ENCODE measurements around the gene NSG2. TPM values are rescaled to one million over a fixed set of nuclear protein-coding genes. Genes with fewer than 3 reads are reported as not detected.
"Not testable (repeated sequence)": the region's sequence is repeated elsewhere in the genome, so short reads cannot be mapped to it uniquely, and the experiment has no call there.

The NSG2 gene
- total RNA-seq, 1 experiment from 2014 or later: 0.10 TPM

DNA sequence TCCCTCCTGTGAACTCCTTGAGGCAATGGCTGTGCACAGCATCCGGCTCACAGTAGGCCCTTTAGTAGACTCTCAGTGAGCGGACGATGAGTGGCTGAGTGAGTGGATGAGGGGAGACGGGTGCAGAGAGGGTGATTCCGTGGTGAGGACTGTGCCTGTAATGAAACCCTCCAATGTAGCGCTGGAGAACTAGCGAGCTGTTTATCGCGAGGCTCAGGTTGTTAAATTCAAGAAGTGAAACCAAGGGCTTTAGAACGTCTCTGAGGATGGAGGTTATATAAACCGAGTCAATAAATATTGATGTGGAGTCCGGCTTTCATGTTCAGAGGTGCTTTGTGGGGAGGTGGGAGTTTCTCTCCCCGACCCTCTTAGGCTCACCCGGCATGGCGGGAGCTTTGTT, 53.2 kb downstream of the NSG2 start:
- no peak for DNase-seq (ENCODE audit: extremely low read depth, low read depth)

DNA sequence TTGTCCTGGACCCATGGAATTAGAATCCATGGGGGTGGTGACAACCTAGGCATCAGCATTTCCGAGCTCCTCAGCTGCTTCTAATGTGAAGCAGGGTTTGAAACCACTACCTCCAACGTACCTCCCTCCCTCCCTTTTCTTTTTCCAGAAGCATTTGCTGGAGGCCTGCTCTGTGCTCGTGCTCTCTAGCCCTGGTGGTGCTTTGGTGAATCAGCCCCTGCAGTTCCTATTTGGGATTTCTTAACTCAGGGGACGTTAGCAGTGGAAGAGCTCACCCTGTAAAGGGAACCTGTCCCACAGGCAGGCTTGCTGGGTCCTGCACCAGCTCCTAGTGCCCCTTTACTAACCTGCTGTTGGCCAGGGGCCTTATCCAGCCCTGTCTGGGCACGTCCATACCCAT, 55.0 kb downstream of the NSG2 start:
- no peak for DNase-seq (ENCODE audit: extremely low read depth, low read depth)

DNA sequence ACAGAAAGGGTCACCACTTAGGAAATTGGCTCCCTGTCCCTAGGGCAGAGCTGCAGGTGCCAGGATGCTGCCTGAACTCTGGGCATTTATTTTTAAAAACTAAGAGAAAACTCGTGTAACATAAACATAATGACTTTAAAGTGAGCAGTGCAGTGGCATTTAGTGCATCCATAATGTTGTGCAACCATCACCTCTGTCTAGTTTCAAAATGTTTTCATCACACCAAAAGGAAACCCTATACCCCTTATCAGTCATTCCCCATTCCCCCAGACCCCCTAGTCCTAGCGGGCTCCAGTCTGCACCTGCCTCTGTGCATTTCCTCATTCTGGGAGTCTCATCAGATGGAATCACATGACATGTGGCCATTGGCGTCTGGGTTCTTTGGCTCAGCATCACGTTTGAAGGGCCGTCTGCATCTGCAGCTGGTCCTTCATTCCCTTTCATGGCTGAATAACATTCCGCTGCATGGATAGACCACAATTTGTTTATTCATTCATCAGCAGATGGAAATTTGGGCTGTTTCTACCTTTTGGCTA, 55.8 kb downstream of the NSG2 start:
- DNase-seq (ENCODE audit: extremely low read depth, low read depth): no peak

DNA sequence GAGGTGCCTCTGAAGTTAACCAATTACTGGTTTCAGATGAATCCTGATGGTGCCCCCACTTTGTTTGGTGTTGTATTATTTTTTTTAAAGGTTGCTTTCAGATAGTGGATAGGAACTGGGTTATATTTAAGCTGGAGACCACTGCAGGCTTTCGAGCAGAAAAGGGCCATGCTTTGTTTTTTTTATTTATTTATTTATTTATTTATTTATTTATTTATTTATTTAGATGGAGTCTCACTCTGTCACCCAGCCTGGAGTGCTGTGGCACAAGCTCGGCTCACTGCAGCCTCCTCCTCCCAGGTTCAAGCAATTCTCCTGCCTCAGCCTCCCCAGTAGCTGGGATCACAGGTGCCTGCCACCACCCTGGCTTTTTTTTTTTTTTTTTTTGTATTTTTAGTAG, 57.1 kb downstream of the NSG2 start:
- DNase-seq (ENCODE audit: extremely low read depth, low read depth): not testable (repeated sequence)

- no peak for DNase-seq (ENCODE audit: extremely low read depth, low read depth)
These were observed 61.6 kb downstream of the NSG2 start for GRCh38 chr5:174106997-174107655.

GRCh38 chr5:174108745-174109144, 63.2 kb downstream of the NSG2 start:
- DNase-seq (ENCODE audit: extremely low read depth, low read depth): no peak

DNA sequence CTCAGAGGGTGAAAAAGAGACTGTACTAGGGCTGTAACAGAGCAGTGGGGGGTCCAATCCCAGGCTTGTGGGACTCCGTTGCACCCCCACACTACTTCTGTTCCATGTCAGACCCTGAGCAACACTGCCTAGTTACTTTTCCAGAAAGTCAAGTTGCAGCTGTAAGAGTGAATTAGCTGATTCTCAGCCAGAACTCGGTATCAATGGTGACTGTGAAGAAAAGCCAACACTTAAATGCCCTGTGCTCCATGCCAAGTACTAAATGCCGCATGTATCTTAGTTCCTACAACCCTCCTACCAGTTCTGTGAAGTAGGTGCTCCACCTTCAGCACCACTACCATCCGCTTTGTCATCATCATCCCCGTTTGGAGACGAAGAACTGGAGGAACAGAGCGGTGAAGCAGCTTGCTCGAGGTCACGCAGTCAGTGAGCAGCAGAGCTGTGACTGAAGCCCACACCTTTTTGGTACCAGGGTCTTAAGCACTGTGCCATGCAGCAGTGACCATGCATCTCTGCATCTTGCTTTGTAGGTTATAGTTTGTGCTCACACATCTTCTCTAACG, 64.3 kb downstream of the NSG2 start:
- no peak for DNase-seq (ENCODE audit: extremely low read depth, low read depth)

- DNase-seq (ENCODE audit: extremely low read depth, low read depth): no peak
These were observed 64.8 kb downstream of the NSG2 start for GRCh38 chr5:174110310-174110709.

DNA sequence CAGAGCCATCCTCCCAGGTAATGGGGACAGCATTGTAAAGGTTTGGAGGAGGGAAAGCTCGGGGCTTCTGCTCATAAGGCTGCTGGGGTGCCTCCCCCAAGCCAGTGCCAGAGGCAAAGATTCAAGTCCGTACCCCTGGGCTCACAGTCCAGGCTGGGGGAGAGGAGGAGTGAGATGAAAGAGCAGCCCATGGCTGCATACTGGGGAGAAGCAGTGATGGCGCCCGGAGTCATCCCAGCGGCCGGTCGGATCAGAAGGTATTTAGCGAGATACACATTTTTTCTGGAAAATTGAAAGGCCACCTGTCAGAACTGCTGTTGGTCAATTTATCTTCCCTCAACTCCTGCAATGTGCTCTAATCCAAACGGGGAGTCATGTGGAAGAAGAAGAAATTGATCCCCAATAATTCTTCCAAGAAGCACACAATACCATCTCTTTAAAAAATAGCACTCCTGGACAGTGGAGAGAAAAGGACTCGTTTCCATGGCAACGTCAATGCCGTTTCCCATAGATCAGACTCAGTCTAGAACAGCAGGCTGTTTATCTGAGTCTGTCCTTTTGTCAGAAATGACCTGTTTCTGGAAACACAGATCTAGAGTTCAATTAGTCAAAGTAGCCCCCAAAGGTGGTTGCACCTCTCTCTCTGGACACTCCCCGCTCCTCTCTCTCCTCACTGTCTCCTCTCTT, 65.9 kb downstream of the NSG2 start:
- DNase-seq (ENCODE audit: extremely low read depth, low read depth): no peak

- DNase-seq (ENCODE audit: extremely low read depth, low read depth): no peak
These were observed 69.7 kb downstream of the NSG2 start for GRCh38 chr5:174115226-174115625.

- no peak for DNase-seq (ENCODE audit: extremely low read depth, low read depth)
These were observed 73.4 kb downstream of the NSG2 start for GRCh38 chr5:174118823-174119467.

GRCh38 chr5:174119468-174119881, 74.0 kb downstream of the NSG2 start:
- DNase-seq (ENCODE audit: extremely low read depth, low read depth): no peak

DNA sequence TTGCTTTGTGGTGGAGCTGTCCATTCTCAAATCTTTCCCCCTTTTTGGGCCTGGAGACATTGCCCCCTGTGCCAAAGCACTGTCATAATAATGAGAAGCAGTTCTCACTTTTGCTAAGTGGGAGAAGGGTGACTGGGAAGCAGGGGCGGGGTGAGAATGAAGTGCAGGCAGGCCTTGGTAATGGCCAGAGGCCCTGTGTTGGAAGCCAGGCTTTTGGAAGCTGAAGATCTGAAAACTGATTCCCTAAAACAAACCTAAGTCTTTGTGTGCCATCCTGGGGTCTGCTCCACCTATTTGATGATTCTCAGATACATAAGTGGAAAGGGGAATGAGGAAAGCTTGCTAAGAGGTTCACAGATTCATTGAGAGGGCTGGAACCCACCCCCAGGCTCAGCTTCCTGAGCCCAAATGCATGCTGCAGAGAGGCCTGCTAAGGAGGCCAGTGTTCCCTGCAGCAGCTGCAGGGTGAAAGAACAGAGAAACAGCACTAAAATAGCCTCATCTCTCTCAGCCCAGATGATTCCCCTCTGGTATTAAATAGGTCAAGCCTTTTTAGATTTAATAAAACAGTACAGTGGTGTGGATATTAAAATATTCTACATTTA, 75.0 kb downstream of the NSG2 start:
- no peak for DNase-seq (ENCODE audit: extremely low read depth, low read depth)

GRCh38 chr5:174134545-174134944, 89.0 kb downstream of the NSG2 start:
- no peak for DNase-seq (ENCODE audit: extremely low read depth, low read depth)

GRCh38 chr5:174139623-174140022, 94.1 kb downstream of the NSG2 start:
- no peak for DNase-seq (ENCODE audit: extremely low read depth, low read depth)

DNA sequence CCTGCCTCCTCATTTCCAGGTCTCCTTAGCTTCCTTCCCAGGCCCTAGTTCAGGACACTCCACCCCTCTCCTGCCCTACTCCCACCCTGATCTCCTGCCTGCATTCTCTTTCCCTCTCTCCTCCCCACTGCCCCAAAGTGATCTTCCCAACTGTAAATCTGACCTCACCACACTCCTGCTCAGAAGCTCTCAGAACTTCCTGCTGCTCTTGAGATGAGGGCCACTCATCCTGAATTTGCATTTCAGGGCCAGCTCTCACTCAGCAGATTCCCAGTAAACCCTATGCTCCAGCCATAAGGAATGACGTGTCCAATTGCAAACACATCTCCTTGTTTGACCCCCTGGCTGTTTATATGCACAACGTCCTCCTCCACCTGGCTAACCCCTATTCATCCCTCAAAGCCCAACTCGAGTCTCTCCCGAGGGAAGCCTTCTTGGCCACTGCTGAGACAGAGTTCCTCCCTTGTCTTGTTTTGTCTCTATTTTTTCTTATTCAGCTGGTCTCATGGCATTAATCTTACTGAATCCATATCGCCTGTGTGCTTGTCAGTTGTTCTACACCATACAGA, 95.0 kb downstream of the NSG2 start:
- DNase-seq (ENCODE audit: extremely low read depth, low read depth): no peak

DNA sequence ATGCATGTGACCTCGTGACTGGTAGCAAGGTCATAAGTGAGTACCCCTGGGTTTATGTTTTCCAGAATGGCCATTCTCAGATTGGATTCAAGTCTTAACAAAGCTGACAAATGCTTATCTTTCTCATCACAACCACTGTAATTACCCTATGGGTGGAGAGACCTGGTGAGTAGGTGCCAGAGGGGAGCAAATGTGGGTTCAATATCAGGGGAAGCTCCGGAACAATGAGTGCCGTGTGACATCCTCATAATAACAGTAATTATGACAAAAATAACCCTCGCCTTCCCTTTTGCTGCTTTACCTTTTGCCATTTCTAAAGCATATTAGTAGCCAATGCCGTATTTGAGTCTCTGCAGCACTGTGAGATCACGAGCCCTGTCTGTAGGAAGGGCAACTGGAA, 95.9 kb downstream of the NSG2 start:
- DNase-seq (ENCODE audit: extremely low read depth, low read depth): no peak

- DNase-seq (ENCODE audit: extremely low read depth, low read depth): no peak
These were observed 99.6 kb downstream of the NSG2 start for GRCh38 chr5:174145091-174145490.

GRCh38 chr5:174145821-174146220, 100.3 kb downstream of the NSG2 start:
- DNase-seq (ENCODE audit: extremely low read depth, low read depth): no peak

- DNase-seq (ENCODE audit: extremely low read depth, low read depth): no peak
These were observed 101.0 kb downstream of the NSG2 start for GRCh38 chr5:174146556-174146955.

DNA sequence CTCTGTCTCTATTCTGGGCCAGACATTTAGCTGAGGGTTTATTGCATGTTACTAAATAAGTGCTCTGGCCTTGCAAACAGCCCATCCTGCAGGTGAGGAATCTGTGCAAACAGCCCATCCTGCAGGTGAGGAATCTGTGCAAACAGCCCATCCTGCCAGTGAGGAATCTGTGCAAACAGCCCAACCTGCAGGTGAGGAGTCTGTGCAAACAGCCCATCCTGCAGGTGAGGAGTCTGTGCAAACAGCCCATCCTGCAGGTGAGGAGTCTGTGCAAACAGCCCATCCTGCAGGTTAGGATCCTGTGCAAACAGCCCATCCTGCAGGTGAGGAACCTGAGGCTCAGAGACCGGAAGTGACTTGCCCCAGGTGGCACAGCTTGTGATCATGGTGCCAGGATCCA, 101.5 kb downstream of the NSG2 start:
- not testable (repeated sequence) for DNase-seq (ENCODE audit: extremely low read depth, low read depth)

Measured in NCI-H460 (cell line).